Liver (tissue), 9 donors: ENCODE results near the gene NR2F2. TPM values are rescaled to one million over a fixed set of nuclear protein-coding genes. Genes with fewer than 3 reads are reported as not detected.

Experiments used
- DNase-seq: peaks from one replicate; pipeline ENCODE4 v3.0.0-alpha.2; 2017; ENCODE audit warnings: low spot score
- H3K27ac ChIP-seq, 2 donors: one replicate each; pipeline ENCODE4 v1.7.0; 2013; ENCODE audit warnings: inconsistent platforms in 2 of 2, low read length in 2 of 2, control low read depth in 1 of 2, low read depth in 1 of 2, mild to moderate bottlenecking in 1 of 2
- H3K27me3 ChIP-seq, 4 donors: one replicate each; pipeline versions ENCODE4 v1.6.1 to v1.7.0; 2013; ENCODE audit warnings: low read length in 3 of 4, inconsistent platforms in 1 of 4, mild to moderate bottlenecking in 1 of 4, moderate library complexity in 1 of 4; ENCODE audit not compliant: control insufficient read depth in 4 of 4, insufficient read depth in 4 of 4
- H3K36me3 ChIP-seq, 4 donors: one replicate each; pipeline versions ENCODE4 v1.6.1 to v1.7.0; 2013; ENCODE audit warnings: low read length in 3 of 4, mild to moderate bottlenecking in 3 of 4, low read depth in 1 of 4, moderate library complexity in 1 of 4; ENCODE audit not compliant: control insufficient read depth in 4 of 4, insufficient read depth in 3 of 4
- H3K4me1 ChIP-seq, 4 donors: one replicate each; pipeline versions ENCODE4 v1.6.1 to v1.7.0; 2013; ENCODE audit warnings: low read length in 3 of 4, mild to moderate bottlenecking in 3 of 4, moderate library complexity in 1 of 4; ENCODE audit not compliant: control insufficient read depth in 4 of 4, insufficient read depth in 4 of 4
- H3K4me3 ChIP-seq, 3 donors: one replicate each; pipeline versions ENCODE4 v1.6.1 to v1.7.0; 2013; ENCODE audit warnings: low read length in 3 of 3, control low read depth in 1 of 3, low read depth in 1 of 3, mild to moderate bottlenecking in 1 of 3
- H3K9ac ChIP-seq, 2 donors: one replicate each; pipeline ENCODE4 v1.7.0; 2013; ENCODE audit warnings: low read length in 2 of 2, mild to moderate bottlenecking in 2 of 2, moderate library complexity in 2 of 2, control low read depth in 1 of 2, low read depth in 1 of 2
- H3K9me3 ChIP-seq, 4 donors: one replicate each; pipeline versions ENCODE4 v1.6.1 to v1.7.0; 2013; ENCODE audit warnings: low read length in 3 of 4; ENCODE audit not compliant: control insufficient read depth in 4 of 4
- ATF3 ChIP-seq: IDR thresholded peaks from 2 replicates; pipeline ENCODE4 v1.6.1; 2016; ENCODE audit warnings: antibody characterized with exemption
- CTCF ChIP-seq: fragments of 150-350 bp; IDR thresholded peaks from 2 replicates; pipeline ENCODE4 v1.5.1; 2017; ENCODE audit warnings: improper control_type of control experiment, low read depth, low read length; ENCODE audit not compliant: missing input control
- EGR1 ChIP-seq, 2 donors: IDR thresholded peaks; 2 replicates each; pipeline ENCODE4 v1.6.1; 2016 to 2018; ENCODE audit warnings: antibody characterized with exemption in 2 of 2, low read depth in 2 of 2
- FOXA1 ChIP-seq: IDR thresholded peaks from 2 replicates; pipeline ENCODE4 v1.6.1; 2016; ENCODE audit warnings: antibody characterized with exemption
- FOXA2 ChIP-seq: IDR thresholded peaks from 2 replicates; pipeline ENCODE4 v1.6.1; 2016; ENCODE audit warnings: antibody characterized with exemption
- HNF4A ChIP-seq, 2 donors: conservative IDR thresholded peaks; 2 replicates each; pipeline ENCODE4 v1.6.1; 2016; ENCODE audit warnings: antibody characterized with exemption in 2 of 2, mild to moderate bottlenecking in 2 of 2
- HNF4G ChIP-seq: IDR thresholded peaks from 2 replicates; pipeline ENCODE4 v1.6.1; 2016; ENCODE audit warnings: antibody characterized with exemption
- JUND ChIP-seq, 2 donors: IDR thresholded peaks; 2 replicates each; pipeline ENCODE4 v1.6.1; 2016; ENCODE audit warnings: antibody characterized with exemption in 2 of 2
- MAX ChIP-seq: IDR thresholded peaks from 2 replicates; pipeline ENCODE4 v1.6.1; 2016; ENCODE audit warnings: antibody characterized with exemption
- RAD21 ChIP-seq, 2 donors: IDR thresholded peaks; 2 replicates each; pipeline ENCODE4 v1.6.1; 2016; ENCODE audit warnings: antibody characterized with exemption in 2 of 2, mild to moderate bottlenecking in 2 of 2
- REST ChIP-seq: IDR thresholded peaks from 2 replicates; pipeline ENCODE4 v1.6.1; 2016; ENCODE audit warnings: antibody characterized with exemption, mild to moderate bottlenecking
- RXRA ChIP-seq, 2 donors: IDR thresholded peaks; 2 replicates each; pipeline ENCODE4 v1.6.1; 2017 to 2018; ENCODE audit warnings: antibody characterized with exemption in 2 of 2, mild to moderate bottlenecking in 1 of 2
- SP1 ChIP-seq: IDR thresholded peaks from 2 replicates; pipeline ENCODE4 v1.6.1; 2018; ENCODE audit warnings: antibody characterized with exemption, mild to moderate bottlenecking
- TAF1 ChIP-seq: conservative IDR thresholded peaks from 2 replicates; pipeline ENCODE4 v1.6.1; 2016; ENCODE audit warnings: antibody characterized with exemption, mild to moderate bottlenecking
- YY1 ChIP-seq: IDR thresholded peaks from 2 replicates; pipeline ENCODE4 v1.6.1; 2016; ENCODE audit warnings: antibody characterized with exemption, mild to moderate bottlenecking
- ZBTB33 ChIP-seq: IDR thresholded peaks from 2 replicates; pipeline ENCODE4 v1.6.1; 2016; ENCODE audit warnings: antibody characterized with exemption
- WGBS: extraction: QIAGEN DNeasy Blood & Tissue Kit; methylation state at CpG from one replicate; pipeline ENCODE4 v1.1.7; 2013; 5-methylcytosine and 5-hydroxymethylcytosine counted together
- polyA plus RNA-seq, 2 donors: library from polyadenylated mRNA; stranded (reverse) in 1 of 2; unstranded in 1 of 2; fragments of 200-250 nt in 1 of 2; fragments of >200 nt in 1 of 2; fragmentation: Nextera tagmentation in 1 of 2; extraction: Ambion mirVana in 1 of 2; gene quantifications; one replicate each; pipeline versions ENCODE4 v1.2.1 to v1.2.3, GENCODE V29; 2013 to 2015
- total RNA-seq, 2 donors: library from RNA; depleted of rRNA; stranded (reverse); fragments of >200 nt; gene quantifications; one replicate each; pipeline ENCODE4 v1.2.3, GENCODE V29; 2014
- donor health status: healthy.
- donor health status: healthy.
- donor health status: healthy.
- donor health status: healthy.
- donor health status: healthy.

The NR2F2 gene
- total and polyA plus RNA-seq, 4 donors: 5.9 to 22.4 (median 9.2) TPM

- H3K9ac ChIP-seq: no peak overlapping the region
- no peak overlapping the region for H3K27ac ChIP-seq
- H3K27me3 ChIP-seq: no peaks in the 10 kb centered on the region
- H3K4me3 ChIP-seq: no peak overlapping the region
- no peaks in the 10 kb centered on the region for H3K9me3 ChIP-seq
- no peak for TF ChIP-seq SP1
- no peak for TF ChIP-seq ATF3
- H3K36me3 ChIP-seq: no peaks in the 10 kb centered on the region
- DNase-seq: no peak
- peaks cover 0 to 14% (median 6%) of the 10 kb centered on the region in 4 donors for H3K4me1 ChIP-seq
- WGBS: 42% methylated on average over 2 of the region's 2 CpGs
These were observed 13.4 kb upstream of the NR2F2 start for GRCh38 chr15:96316953-96317629.

GRCh38 chr15:96320107-96320506 is 10.4 kb upstream of the NR2F2 start:
- H3K27me3 ChIP-seq: no peaks in the 10 kb centered on the region
- no peak for DNase-seq
- H3K9me3 ChIP-seq: no peaks in the 10 kb centered on the region
- H3K9ac ChIP-seq: no peak overlapping the region
- 73% methylated on average over 2 of the region's 2 CpGs for WGBS
- H3K4me1 ChIP-seq: peaks cover 3 to 33% (median 26%) of the 10 kb centered on the region in 4 donors
- H3K27ac ChIP-seq: no peak overlapping the region
- H3K4me3 ChIP-seq: no peak overlapping the region
- no peak for TF ChIP-seq HNF4A (conservative IDR thresholded peaks at IDR 0.05)
- TF ChIP-seq MAX: no peak
- no peaks in the 10 kb centered on the region for H3K36me3 ChIP-seq

GRCh38 chr15:96320703-96321638 is 9.5 kb upstream of the NR2F2 start:
- no peak for TF ChIP-seq REST
- no peak for TF ChIP-seq FOXA1
- TF ChIP-seq JUND (IDR thresholded peaks at IDR 0.05): no peak
- no peak for TF ChIP-seq EGR1 (IDR thresholded peaks at IDR 0.05; ENCODE audit: low read depth in 2 of 2)
- no peak for TF ChIP-seq FOXA2
- TF ChIP-seq ZBTB33: no peak
- TF ChIP-seq HNF4G: no peak
- TF ChIP-seq RXRA (IDR thresholded peaks at IDR 0.05): peak in 1 of 2 donors; percentile 7
- no peak for TF ChIP-seq SP1
- TF ChIP-seq CTCF: no peak
- peak in 1 of 2 donors; percentile 21 for TF ChIP-seq RAD21 (IDR thresholded peaks at IDR 0.05)
- TF ChIP-seq YY1: peak; percentile 2
- no peak for TF ChIP-seq TAF1
- Histone ChIP-seq H3K27me3 (no peaks in the 10 kb centered on the region), H3K4me3 (peak overlapping the region; percentile 55 to 86 (median 72)), H3K9ac (peak overlapping the region; percentile 82 to 85), H3K27ac (peak overlapping the region; percentile 65 to 86), H3K4me1 (peaks cover 3 to 41% (median 32%) of the 10 kb centered on the region in 4 donors), H3K36me3 (no peaks in the 10 kb centered on the region), H3K9me3 (no peaks in the 10 kb centered on the region)
- no peak for DNase-seq
- 7% methylated on average over 28 of the region's 28 CpGs for WGBS
